ENCODE results near the gene CRYGN.

The CRYGN gene

GRCh38 chr7:151396328-151396970, 43.5 kb downstream of the CRYGN start:
- peaks cover 6% of the 10 kb centered on the region; the same call in 1 of the 2 replicates for H3K36me3 ChIP-seq (ENCODE audit: control insufficient read depth, insufficient read depth, low read length)
- DNase-seq (ENCODE audit: low read depth, low spot score) = no peak
- WGBS (ENCODE audit: insufficient coverage, insufficient read length) = no CpG with 5 or more reads among the region's 10 CpGs
- peaks cover 5% of the 10 kb centered on the region; the same call in 1 of the 2 replicates for H3K4me1 ChIP-seq (ENCODE audit: control insufficient read depth, insufficient read depth, low read length)
- no peak overlapping the region for H3K4me3 ChIP-seq (ENCODE audit: low read length)
- no peak overlapping the region for H3K27ac ChIP-seq (ENCODE audit: low read length)
- no peaks in the 10 kb centered on the region for H3K9me3 ChIP-seq (ENCODE audit: control insufficient read depth, insufficient read depth, low read length)
- H3K27me3 ChIP-seq (ENCODE audit: control insufficient read depth, insufficient read depth, low read length) = no peaks in the 10 kb centered on the region

GRCh38 chr7:151395036-151395367, 44.9 kb downstream of the CRYGN start:
- no peak for DNase-seq (ENCODE audit: low read depth, low spot score)
- WGBS (ENCODE audit: insufficient coverage, insufficient read length) = no CpG with 5 or more reads among the region's 13 CpGs
- Histone ChIP-seq H3K36me3 (ENCODE audit: control insufficient read depth, insufficient read depth, low read length) (peaks cover 6% of the 10 kb centered on the region), H3K4me3 (ENCODE audit: low read length) (no peak overlapping the region), H3K4me1 (ENCODE audit: control insufficient read depth, insufficient read depth, low read length) (peaks cover 5% of the 10 kb centered on the region; the same call in 1 of the 2 replicates), H3K27ac (ENCODE audit: low read length) (no peak overlapping the region), H3K9me3 (ENCODE audit: control insufficient read depth, insufficient read depth, low read length) (no peaks in the 10 kb centered on the region), H3K27me3 (ENCODE audit: control insufficient read depth, insufficient read depth, low read length) (no peaks in the 10 kb centered on the region)

- no peak overlapping the region for H3K4me3 ChIP-seq (ENCODE audit: low read length)
- DNase-seq (ENCODE audit: low read depth, low spot score) = no peak
- no peak overlapping the region for H3K27ac ChIP-seq (ENCODE audit: low read length)
- H3K36me3 ChIP-seq (ENCODE audit: control insufficient read depth, insufficient read depth, low read length) = peaks cover 6% of the 10 kb centered on the region
- WGBS (ENCODE audit: insufficient coverage, insufficient read length) = no CpG with 5 or more reads among the region's 35 CpGs
- no peaks in the 10 kb centered on the region for H3K9me3 ChIP-seq (ENCODE audit: control insufficient read depth, insufficient read depth, low read length)
- H3K27me3 ChIP-seq (ENCODE audit: control insufficient read depth, insufficient read depth, low read length) = no peaks in the 10 kb centered on the region
- H3K4me1 ChIP-seq (ENCODE audit: control insufficient read depth, insufficient read depth, low read length) = peaks cover 5% of the 10 kb centered on the region; the same call in 1 of the 2 replicates
Observed at GRCh38 chr7:151394076-151395035, 45.6 kb downstream of the CRYGN start.

- Histone ChIP-seq H3K27ac (ENCODE audit: low read length) (no peak overlapping the region), H3K36me3 (ENCODE audit: control insufficient read depth, insufficient read depth, low read length) (peaks cover 4% of the 10 kb centered on the region), H3K27me3 (ENCODE audit: control insufficient read depth, insufficient read depth, low read length) (no peaks in the 10 kb centered on the region), H3K4me3 (ENCODE audit: low read length) (no peak overlapping the region), H3K9me3 (ENCODE audit: control insufficient read depth, insufficient read depth, low read length) (no peaks in the 10 kb centered on the region), H3K4me1 (ENCODE audit: control insufficient read depth, insufficient read depth, low read length) (0 out of 2 replicates have a peak, but pooled peaks cover 5% of the 10 kb centered on the region)
- WGBS (ENCODE audit: insufficient coverage, insufficient read length) = no CpG with 5 or more reads among the region's 31 CpGs
- no peak for DNase-seq (ENCODE audit: low read depth, low spot score)
Observed at GRCh38 chr7:151393031-151393977, 46.6 kb downstream of the CRYGN start.

GRCh38 chr7:151392426-151392825, 47.5 kb downstream of the CRYGN start:
- Histone ChIP-seq H3K36me3 (ENCODE audit: control insufficient read depth, insufficient read depth, low read length) (no peaks in the 10 kb centered on the region; the same call in 1 of the 2 replicates), H3K9me3 (ENCODE audit: control insufficient read depth, insufficient read depth, low read length) (no peaks in the 10 kb centered on the region), H3K27me3 (ENCODE audit: control insufficient read depth, insufficient read depth, low read length) (no peaks in the 10 kb centered on the region), H3K27ac (ENCODE audit: low read length) (no peak overlapping the region), H3K4me1 (ENCODE audit: control insufficient read depth, insufficient read depth, low read length) (0 out of 2 replicates have a peak, but pooled peaks cover 5% of the 10 kb centered on the region), H3K4me3 (ENCODE audit: low read length) (no peak overlapping the region)
- DNase-seq (ENCODE audit: low read depth, low spot score) = no peak
- no CpG with 5 or more reads among the region's 13 CpGs for WGBS (ENCODE audit: insufficient coverage, insufficient read length)

GRCh38 chr7:151392002-151392401, 47.9 kb downstream of the CRYGN start:
- no CpG with 5 or more reads among the region's 8 CpGs for WGBS (ENCODE audit: insufficient coverage, insufficient read length)
- Histone ChIP-seq H3K4me1 (ENCODE audit: control insufficient read depth, insufficient read depth, low read length) (0 out of 2 replicates have a peak, but pooled peaks cover 5% of the 10 kb centered on the region), H3K27ac (ENCODE audit: low read length) (no peak overlapping the region), H3K27me3 (ENCODE audit: control insufficient read depth, insufficient read depth, low read length) (no peaks in the 10 kb centered on the region), H3K36me3 (ENCODE audit: control insufficient read depth, insufficient read depth, low read length) (no peaks in the 10 kb centered on the region; the same call in 1 of the 2 replicates), H3K9me3 (ENCODE audit: control insufficient read depth, insufficient read depth, low read length) (no peaks in the 10 kb centered on the region), H3K4me3 (ENCODE audit: low read length) (no peak overlapping the region)
- no peak for DNase-seq (ENCODE audit: low read depth, low spot score)

- Histone ChIP-seq H3K4me1 (ENCODE audit: control insufficient read depth, insufficient read depth, low read length) (0 out of 2 replicates have a peak, but pooled peaks cover 5% of the 10 kb centered on the region), H3K4me3 (ENCODE audit: low read length) (no peak overlapping the region), H3K27ac (ENCODE audit: low read length) (no peak overlapping the region), H3K36me3 (ENCODE audit: control insufficient read depth, insufficient read depth, low read length) (no peaks in the 10 kb centered on the region; the same call in 1 of the 2 replicates), H3K27me3 (ENCODE audit: control insufficient read depth, insufficient read depth, low read length) (no peaks in the 10 kb centered on the region), H3K9me3 (ENCODE audit: control insufficient read depth, insufficient read depth, low read length) (no peaks in the 10 kb centered on the region)
- DNase-seq (ENCODE audit: low read depth, low spot score) = no peak
- WGBS (ENCODE audit: insufficient coverage, insufficient read length) = no CpG with 5 or more reads among the region's 9 CpGs
Observed at GRCh38 chr7:151391358-151391730, 48.6 kb downstream of the CRYGN start.

- Histone ChIP-seq H3K9me3 (ENCODE audit: control insufficient read depth, insufficient read depth, low read length) (no peaks in the 10 kb centered on the region), H3K27me3 (ENCODE audit: control insufficient read depth, insufficient read depth, low read length) (no peaks in the 10 kb centered on the region), H3K27ac (ENCODE audit: low read length) (no peak overlapping the region), H3K4me1 (ENCODE audit: control insufficient read depth, insufficient read depth, low read length) (0 out of 2 replicates have a peak, but pooled peaks cover 4% of the 10 kb centered on the region), H3K4me3 (ENCODE audit: low read length) (no peak overlapping the region), H3K36me3 (ENCODE audit: control insufficient read depth, insufficient read depth, low read length) (no peaks in the 10 kb centered on the region; the same call in 1 of the 2 replicates)
- WGBS (ENCODE audit: insufficient coverage, insufficient read length) = no CpG with 5 or more reads among the region's 25 CpGs
- no peak for DNase-seq (ENCODE audit: low read depth, low spot score)
Observed at GRCh38 chr7:151390598-151391357, 49.2 kb downstream of the CRYGN start.

GRCh38 chr7:151389768-151390597, 50.0 kb downstream of the CRYGN start:
- DNase-seq (ENCODE audit: low read depth, low spot score) = no peak
- H3K27me3 ChIP-seq (ENCODE audit: control insufficient read depth, insufficient read depth, low read length) = no peaks in the 10 kb centered on the region
- H3K4me1 ChIP-seq (ENCODE audit: control insufficient read depth, insufficient read depth, low read length) = 0 out of 2 replicates have a peak, but pooled peaks cover under 1% of the 10 kb centered on the region
- H3K9me3 ChIP-seq (ENCODE audit: control insufficient read depth, insufficient read depth, low read length) = no peaks in the 10 kb centered on the region
- WGBS (ENCODE audit: insufficient coverage, insufficient read length) = no CpG with 5 or more reads among the region's 24 CpGs
- no peak overlapping the region for H3K4me3 ChIP-seq (ENCODE audit: low read length)
- H3K27ac ChIP-seq (ENCODE audit: low read length) = no peak overlapping the region
- H3K36me3 ChIP-seq (ENCODE audit: control insufficient read depth, insufficient read depth, low read length) = no peaks in the 10 kb centered on the region; the same call in 1 of the 2 replicates
